Bronchial epithelial cell (primary cell): ENCODE results near the gene PUM1. TPM values are rescaled to one million over a fixed set of nuclear protein-coding genes. Genes with fewer than 3 reads are reported as not detected.

Experiments
- DNase-seq: peaks from one replicate; pipeline ENCODE4 v3.0.0-alpha.2; 2010; ENCODE audit warnings: low read depth
- FAIRE-seq: peaks from 2 replicates; lab custom pipeline; 2011; peaks lifted over from hg19 to GRCh38; lab: Jason Lieb, UNC
- H3K27me3 ChIP-seq: 2 replicates; pipeline ENCODE4 v1.5.1; 2011; ENCODE audit warnings: low read length; ENCODE audit not compliant: control insufficient read depth, insufficient read depth
- H3K36me3 ChIP-seq: 2 replicates; pipeline ENCODE4 v1.5.1; 2011; ENCODE audit warnings: low read length; ENCODE audit not compliant: control insufficient read depth, insufficient read depth
- H3K4me3 ChIP-seq: 2 replicates; pipeline ENCODE4 v1.5.1; 2011; ENCODE audit warnings: mild to moderate bottlenecking, low read depth, low read length, control low read depth
- total RNA-seq: library from RNA; depleted of rRNA; stranded (reverse); fragments of >200 nt; gene quantifications from 2 replicates; pipeline ENCODE4 v1.2.1, GENCODE V29; 2014
- TF ChIP-seq, protein P1 (sequence below): IDR thresholded peaks from 2 replicates; pipeline ENCODE4 v1.5.1; 2011; ENCODE audit warnings: mild to moderate bottlenecking, moderate library complexity, low read length, control low read depth, inconsistent platforms; ENCODE audit not compliant: insufficient read depth, severe bottlenecking

PUM1 gene
- total RNA-seq, 1 donor from 2014 or later: 38.7 TPM

DNA sequence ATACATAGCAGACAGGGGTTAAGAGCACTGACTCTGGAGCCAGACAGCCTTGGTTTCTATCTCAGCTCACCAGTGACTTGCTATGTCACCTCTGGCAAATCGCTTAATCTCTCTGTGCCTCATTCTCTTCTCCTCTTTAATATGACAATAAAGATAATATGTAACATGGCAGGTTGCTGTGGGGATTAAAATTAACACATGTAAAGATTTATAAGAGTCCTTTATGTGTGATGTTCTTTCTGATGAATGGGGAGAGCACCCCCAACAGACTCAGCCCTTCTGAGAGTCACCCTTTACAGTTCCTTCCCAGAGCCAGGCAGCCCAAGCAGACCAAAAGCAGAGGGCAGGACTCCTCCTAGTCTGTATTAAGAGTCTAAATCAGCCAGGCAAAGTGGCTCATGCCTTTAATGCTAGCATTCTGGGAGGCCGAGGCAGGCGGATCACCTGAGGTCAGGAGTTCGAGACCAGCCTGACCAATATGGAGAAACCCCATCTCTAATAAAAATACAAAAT is 80.5 kb downstream of the PUM1 start:
- TF ChIP-seq, protein P1, sequence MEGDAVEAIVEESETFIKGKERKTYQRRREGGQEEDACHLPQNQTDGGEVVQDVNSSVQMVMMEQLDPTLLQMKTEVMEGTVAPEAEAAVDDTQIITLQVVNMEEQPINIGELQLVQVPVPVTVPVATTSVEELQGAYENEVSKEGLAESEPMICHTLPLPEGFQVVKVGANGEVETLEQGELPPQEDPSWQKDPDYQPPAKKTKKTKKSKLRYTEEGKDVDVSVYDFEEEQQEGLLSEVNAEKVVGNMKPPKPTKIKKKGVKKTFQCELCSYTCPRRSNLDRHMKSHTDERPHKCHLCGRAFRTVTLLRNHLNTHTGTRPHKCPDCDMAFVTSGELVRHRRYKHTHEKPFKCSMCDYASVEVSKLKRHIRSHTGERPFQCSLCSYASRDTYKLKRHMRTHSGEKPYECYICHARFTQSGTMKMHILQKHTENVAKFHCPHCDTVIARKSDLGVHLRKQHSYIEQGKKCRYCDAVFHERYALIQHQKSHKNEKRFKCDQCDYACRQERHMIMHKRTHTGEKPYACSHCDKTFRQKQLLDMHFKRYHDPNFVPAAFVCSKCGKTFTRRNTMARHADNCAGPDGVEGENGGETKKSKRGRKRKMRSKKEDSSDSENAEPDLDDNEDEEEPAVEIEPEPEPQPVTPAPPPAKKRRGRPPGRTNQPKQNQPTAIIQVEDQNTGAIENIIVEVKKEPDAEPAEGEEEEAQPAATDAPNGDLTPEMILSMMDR: no peak
- Histone ChIP-seq H3K27me3 (no peaks in the 10 kb centered on the region), H3K36me3 (peaks cover 3% of the 10 kb centered on the region), H3K4me3 (no peak overlapping the region)
- DNase-seq (no peak), FAIRE-seq (no peak)

DNA sequence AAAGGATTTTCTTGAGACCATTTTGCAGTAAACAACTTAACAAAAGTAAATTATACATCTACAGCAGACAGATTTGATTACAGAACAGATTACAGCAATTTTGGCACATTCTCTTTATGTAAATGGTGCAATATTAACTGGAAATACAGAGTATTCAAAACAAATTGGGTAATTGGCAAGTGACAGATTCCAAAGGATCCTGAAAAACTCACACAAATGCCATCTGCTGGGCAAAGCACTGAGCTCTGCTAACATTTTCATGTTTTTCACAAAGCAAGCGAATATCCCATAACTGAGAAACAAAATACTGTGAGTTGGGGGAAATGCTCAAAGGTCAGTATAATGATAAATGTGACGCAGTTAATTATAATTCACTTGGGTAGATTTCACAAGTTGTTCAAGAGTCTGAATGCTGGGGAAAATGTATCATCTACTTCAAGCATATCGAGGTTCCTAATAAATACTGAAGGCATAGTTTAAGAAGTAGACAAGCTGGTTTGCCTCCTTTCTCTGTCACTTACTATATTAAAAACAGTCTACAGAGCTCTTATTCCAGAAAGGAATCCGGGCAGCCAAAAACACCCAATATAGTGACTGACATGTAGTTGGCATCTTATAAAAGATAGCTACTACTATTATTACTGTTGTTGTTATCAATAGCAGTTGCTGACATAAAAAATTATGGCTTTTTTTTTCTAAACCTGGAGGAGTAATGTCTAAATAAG is 81.2 kb downstream of the PUM1 start:
- TF ChIP-seq, protein P1: no peak
- no peak for FAIRE-seq
- peaks cover 5% of the 10 kb centered on the region for H3K36me3 ChIP-seq
- no peak for DNase-seq
- H3K4me3 ChIP-seq: no peak overlapping the region
- no peaks in the 10 kb centered on the region for H3K27me3 ChIP-seq

DNA sequence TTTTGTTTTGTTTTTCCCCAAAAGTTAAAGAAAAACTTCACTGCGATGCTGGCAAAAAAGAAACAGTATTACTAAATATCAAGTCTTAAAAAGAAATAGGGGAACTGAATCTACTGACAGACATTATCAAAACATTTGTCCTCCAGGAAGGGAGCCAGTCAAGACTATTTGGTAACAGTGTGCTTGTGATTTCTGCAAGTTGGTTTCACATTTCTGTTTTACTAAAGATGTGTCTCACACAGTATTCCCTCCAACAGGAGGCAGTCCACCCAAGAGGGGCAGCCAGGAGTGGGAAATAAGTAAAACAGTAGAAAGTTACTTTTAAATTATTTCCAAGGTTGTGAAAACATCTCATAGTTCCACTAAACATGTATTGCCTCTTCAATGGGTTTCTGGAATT is 82.6 kb downstream of the PUM1 start:
- FAIRE-seq: no peak
- TF ChIP-seq, protein P1: no peak
- peaks cover 9% of the 10 kb centered on the region for H3K36me3 ChIP-seq
- no peak for DNase-seq
- no peak overlapping the region for H3K4me3 ChIP-seq
- H3K27me3 ChIP-seq: no peaks in the 10 kb centered on the region

DNA sequence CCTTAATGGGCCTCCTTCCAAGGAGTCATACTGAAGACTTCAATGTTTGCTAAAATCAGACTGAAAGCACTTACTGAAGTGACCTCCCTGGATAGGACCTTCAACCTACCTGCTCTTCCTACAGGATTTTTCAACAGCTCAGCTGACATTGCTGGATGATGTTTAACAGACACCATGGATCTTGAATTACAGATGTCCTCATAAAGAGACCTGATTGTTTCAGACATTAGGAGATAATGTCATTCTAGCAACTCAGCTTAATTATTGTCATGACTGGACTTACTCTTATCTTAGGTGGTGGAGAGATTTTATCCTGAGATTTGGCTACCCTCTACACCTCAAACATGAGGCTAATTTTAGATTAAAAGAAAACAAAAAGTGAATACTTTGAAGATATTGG is 83.1 kb downstream of the PUM1 start:
- Histone ChIP-seq H3K4me3 (no peak overlapping the region), H3K36me3 (peaks cover 9% of the 10 kb centered on the region), H3K27me3 (no peaks in the 10 kb centered on the region)
- no peak for DNase-seq
- FAIRE-seq: no peak
- TF ChIP-seq, protein P1: no peak

DNA sequence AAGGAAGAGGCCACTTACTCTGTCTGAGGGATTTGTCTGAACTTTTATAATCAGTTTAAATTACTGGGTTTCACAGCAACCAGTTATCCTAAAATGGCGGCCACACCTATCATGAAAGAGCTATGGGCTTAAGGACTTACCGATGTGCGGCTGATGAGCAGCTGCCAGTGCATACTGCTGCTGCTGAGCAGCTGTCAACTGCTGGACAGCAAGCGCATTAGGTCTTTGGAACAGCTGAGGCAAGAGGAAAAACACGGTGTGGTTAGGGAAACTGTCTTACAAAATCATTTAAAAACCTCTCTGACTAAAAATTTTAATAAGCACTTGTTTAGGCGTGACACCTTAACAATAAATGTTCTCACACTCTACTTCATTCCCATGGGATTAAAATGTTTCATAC is 84.3 kb downstream of the PUM1 start:
- no peaks in the 10 kb centered on the region for H3K27me3 ChIP-seq
- FAIRE-seq (no peak), DNase-seq (no peak)
- H3K36me3 ChIP-seq: peaks cover 9% of the 10 kb centered on the region
- TF ChIP-seq, protein P1: no peak
- H3K4me3 ChIP-seq: no peak overlapping the region
